GM18907 (cell line): ENCODE data around the gene CSNK2B.
A peak's percentile ranks its signal among the peaks of the same experiment; 100 is the strongest.

Experiments used
- ATAC-seq: cut with Tn5 transposase; IDR thresholded peaks from one replicate; pipeline ENCODE4 v1.9.1; 2021; ENCODE audit warnings: mild to moderate bottlenecking, moderate library complexity; ENCODE audit not compliant: unreplicated experiment

Gene CSNK2B

DNA sequence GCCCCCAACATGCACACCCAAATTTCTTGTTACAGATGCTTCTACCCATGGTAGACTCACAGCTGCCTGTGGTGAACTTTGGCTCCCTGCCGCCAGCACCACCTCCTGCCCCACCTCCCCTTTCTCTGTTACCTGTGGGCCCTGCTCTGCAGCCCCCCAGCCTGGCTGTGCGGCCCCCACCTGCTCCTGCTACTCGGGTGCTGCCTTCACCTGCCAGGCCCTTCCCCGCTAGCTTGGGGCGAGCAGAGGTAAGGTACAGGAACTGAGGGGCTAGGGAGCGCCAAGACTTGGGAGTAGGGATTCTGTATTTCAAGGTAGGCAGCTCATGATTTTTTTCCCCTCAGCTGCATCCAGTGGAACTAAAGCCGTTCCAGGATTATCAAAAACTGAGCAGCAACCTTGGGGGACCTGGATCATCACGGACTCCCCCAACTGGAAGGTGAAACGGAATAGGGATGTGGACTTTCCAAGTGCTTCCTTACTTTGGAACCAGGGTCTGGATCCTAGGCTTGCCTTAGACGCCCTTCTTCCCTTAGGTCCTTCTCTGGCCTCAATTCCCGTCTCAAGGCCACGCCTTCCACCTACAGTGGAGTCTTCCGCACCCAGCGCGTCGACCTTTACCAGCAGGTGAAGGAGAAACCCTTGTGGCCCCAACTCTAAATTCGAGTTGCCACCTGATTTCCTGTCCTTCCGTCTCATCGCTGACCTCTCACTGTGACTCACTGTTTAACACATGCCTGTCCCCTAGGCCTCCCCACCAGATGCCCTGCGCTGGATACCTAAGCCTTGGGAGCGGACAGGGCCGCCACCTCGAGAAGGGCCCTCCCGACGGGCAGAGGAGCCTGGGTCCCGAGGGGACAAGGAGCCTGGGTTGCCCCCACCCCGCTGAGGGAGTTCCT, 28.9 kb upstream of the CSNK2B start:
- ATAC-seq = no peak

DNA sequence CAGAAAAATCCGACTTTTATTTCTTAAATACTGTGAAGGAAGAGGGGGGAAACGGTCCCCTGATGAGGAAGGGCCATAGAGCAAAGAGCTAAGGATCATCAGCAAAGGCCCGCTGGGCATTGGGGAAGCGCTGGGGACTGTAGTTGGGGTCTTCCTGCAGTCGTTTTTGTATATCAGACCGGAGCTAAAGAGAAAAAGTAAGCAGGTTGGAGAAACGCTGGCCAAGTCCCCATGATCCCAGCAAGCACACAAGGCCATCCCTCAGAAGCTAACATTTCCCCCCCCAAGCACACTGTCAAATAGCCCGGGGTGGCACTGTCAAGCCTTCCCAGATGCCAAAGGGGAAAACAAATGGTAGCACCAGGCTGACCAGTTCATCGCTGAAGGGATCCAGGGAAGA, 26.8 kb upstream of the CSNK2B start:
- ATAC-seq = no peak

DNA sequence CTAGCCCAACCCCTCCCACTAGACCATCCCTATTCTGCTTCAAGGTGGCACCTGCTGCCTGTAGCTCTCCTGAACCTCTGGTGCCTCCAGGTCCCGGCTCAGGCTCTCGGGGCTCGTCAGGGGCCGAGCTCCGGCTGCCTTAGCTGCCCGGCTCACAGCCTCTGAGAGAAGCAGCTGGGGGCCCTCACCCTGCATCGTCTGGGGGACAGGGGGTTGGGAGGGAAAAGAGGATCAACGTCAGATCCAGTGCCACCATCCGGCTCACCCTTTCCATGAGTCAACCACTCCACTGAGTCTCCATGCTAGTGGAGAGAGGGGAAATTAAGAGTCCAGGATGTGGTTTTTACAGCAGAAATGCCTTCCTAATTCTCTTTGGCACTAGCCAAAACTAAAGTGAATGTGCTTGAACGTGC, 26.4 kb upstream of the CSNK2B start:
- ATAC-seq = no peak

DNA sequence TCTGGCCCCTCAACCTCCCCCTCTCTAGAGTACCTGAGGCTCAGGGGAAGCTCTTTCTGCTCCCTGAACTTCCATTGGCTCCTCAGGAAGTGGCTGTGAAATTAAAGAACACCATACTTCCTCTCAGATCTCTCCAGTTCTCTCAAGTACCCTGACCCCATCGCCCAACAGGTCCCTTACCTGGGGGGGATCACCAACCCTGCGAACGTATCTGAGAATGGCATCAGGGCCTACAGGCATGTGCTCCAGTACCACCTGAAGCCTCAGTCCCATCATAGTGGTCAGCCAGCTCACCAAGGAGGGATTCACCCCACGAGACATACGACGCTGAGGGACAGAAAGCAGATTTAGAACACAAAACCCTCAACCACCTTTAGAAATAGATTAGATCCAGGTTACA, 25.3 kb upstream of the CSNK2B start:
- no peak for ATAC-seq

DNA sequence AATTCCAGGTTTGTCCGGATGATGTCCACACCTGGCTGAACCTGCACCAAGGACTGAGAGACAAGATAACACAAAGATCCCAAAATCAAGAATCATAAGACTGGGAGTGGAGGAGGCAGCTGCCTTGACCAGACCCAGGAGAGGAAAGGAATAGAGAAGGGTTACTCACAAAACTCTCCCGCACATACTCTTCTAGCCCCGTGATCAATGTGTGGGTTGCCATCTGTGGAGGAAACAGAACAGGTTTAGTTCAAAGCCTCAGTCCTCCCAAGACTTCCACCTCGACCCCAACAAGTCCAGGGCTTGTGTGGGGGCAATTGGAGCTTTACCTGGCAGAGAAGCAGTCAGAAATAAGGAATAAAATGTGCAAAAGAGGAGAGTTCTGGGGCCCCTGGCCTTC, 24.5 kb upstream of the CSNK2B start:
- ATAC-seq = no peak

DNA sequence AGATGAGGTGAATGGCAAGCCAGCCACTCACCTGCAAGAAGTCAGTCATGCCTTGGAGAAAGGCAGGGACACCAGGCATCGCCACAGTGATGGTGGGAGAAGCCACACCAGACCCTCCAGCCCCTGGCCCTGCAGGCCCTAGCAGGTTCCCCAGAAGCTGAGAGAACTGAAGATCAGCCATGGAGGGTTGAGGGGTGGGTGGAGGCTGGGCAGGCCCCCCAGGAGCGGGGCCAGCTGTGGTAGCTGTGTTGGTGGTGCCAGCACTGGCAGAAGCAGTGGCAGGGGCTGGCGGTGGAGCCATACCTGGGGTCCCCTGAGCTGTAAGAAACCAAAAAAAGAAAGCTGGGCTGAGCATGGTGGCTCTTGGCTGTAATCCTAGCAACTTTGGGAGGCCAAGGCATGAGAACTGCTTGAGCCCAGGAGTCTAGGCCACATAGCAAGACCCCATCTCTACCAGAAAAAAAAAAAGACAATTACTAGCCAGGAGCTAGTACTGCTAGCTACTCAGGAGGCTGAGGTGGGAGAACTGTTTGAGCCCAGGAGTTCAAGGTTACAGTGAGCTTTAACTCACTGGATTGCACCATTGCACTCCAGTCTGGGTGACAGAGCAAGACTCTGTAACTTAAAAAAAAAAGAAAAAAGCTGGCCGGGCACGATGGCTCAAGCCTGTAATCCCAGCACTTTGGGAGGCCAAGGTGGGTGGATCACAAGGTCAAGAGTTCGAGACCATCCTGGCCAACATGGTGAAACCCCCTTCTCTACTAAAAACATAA, 22.9 kb upstream of the CSNK2B start:
- ATAC-seq = no peak

DNA sequence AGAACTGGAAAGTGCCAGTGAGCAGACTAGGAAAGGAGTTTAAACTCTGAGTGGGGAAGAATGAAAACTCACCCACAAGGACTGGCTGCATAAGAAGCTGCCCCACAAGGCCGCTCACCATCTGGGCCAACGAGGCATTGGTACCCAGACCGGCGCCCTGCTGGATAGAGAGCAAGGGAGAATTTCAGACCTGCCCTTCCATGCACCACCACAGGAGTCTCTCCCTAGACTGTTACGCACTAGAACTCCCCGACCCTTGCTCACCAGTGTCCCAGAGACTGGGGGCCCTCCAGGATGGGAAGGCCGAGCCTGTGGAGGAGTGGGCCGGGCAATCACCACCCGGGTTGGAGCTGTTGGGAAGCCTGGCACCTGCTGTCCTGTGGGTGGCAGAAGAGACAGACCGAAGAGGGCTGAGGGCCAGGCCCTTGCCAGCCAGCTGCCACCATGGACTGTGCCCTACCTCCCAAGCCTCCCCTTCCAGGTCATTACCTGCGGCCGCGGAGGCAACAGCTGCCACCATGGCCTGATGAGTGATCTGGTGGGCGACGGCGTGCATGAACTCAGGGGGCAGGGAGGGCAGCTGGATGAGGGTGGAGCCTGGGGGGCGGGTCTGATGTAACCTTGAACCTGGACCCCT, 21.9 kb upstream of the CSNK2B start:
- no peak for ATAC-seq

DNA sequence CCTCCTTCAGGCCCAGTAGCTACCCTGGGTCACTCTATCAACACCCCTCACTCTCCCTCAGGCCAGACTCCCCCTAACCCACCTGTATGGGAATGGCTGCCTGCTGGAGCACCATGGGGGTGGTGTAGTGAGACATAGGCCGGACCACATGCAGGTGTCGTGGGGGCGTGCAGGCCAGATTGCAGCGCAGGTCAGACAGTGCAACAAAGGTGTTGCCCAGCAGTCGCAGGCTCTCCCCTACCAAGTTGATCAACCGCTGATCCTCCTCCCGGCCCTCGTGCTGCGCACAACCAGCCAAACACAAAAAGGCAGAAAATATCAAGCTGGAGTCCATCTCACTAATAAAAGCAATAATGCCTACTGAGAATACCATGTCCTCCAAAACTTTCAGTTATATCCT, 20.6 kb upstream of the CSNK2B start:
- no peak for ATAC-seq

DNA sequence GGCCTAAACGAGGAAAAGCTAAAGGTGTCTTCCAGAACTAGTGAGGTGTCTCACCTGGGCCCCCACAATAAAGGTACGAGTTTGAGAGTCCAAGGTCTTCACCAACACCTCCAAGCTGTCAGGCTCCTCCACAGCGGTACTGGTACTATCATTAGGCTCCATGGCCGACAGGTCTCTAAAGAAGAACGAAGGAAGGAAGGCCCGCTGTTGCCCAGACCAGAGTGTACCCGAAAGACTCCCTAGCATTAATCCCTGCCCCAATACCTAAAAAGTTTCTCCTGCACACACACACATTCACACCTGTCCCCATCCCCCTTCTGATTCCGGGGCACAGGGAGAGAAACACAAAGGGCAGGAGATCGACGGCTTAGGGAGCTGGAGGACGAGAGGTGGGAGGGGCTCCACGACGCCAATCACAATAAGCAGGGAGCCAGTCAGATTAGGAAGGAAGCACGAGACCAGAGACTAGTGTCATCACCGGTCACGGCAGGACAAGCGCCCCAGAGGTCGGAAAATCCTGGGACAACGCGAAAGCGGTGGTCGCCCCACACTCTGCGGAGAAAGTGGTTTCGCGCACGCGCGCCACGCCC, 14.2 kb upstream of the CSNK2B start:
- ATAC-seq = peak; percentile 36

DNA sequence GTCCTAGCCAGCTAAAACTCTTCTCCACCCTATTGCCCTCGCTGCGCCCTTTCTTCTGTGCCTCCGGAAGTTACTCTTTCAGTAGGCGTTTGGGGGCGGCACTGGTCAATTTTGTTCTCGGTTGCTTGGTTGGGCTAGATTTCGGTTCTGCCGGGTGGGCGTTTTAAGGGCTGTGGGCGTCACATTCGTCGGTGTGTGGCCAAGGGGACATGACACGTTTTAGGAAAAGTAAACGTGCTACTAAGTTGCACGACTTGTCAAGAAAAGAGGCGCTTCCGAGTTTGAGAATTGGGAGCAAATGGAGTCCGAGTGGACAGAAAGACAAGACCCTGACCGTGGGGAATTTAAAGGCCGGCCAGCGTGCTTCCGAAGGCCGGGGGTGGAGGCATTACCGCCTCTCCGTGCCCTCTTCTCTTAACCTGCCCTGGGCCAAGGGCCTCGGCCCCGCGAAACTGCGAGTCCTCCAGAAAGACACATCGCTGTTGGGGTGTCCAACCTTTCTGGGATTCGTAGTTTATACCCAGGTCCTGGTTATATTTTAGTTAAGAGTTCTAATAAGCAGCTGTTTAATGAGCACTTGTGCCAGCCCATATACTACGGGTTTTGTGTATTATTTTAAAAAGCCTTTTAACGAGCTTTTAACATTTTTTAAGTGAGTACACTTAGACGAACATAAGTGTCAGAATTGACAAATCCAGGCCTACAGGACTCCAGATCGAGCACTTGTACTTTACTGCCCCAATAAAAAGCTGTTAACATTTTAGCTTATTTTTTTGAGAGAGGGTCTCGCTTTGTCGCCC, 12.8 kb upstream of the CSNK2B start:
- peak; percentile 58 for ATAC-seq

DNA sequence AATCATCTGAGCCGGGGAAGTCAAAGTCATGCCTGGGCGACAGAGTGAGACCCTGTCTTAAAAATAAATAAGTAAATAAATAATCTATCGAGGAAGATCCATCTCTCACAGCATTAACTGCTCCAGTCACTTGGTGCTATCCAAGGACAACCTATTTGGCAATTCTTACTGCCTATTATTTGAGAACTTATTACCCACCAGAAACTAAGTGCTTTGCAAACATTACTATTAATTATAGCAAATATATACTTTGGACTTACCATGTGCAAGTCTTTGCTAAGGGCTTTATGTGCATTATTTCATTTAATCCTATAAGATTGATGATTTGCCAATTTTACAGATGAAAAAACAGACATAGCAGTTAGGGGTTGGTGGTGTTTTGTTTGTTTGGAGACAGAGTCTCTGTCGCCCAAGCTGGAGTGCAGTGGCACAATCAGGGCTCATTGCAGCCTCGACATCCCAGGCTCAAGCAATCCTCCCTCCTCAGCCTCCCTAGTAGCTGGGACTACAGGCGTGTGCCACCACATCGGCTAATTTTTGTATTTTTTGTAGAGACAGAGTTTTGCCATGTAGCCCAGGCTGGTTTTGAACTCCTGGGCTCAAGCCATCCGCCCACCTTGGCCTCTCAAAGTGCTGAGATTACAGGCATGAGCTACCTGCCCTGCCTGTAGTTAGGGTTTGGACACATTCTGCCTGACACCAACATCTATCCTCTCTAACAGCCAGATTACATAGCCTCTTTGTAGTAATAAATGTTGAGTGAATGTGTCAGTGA, 11.1 kb upstream of the CSNK2B start:
- ATAC-seq = no peak

DNA sequence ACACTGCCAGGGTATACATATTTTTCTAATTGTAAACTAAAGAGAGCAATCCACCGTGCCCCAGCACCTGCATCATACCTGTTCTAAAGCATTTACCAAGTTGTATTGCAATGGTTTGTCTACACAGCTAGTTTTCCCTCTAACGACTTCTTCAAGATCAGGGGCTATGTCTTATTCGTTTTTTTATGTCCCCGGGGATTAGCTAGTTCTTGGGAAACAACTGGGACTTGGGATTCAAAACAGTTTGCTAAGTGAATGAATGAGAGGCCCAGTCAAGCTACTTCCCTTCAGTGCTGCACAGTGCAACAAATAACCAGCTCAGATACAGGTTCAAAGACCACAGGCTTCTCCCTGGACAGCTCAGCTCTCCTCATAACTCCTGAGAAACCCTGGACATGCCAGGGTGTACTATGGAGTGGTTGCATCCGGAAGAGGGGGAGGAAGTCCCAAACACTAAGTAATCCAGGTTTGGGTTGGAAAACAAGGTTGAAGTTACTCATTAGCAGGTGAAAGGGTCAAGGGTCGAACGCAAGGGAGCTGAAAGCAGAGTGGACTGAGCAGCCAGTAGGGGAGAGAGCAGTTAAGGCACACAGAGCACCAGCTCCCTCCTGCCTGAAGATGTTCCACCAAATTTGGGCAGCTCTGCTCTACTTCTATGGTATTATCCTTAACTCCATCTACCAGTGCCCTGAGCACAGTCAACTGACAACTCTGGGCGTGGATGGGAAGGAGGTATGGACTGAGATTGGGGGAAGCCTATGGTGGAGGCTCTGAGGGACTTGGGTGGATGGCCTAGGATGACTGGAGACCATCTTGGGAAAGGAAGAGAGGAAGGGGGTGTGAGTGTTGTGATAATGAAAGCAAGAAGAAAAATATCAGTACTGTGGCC, 10.3 kb upstream of the CSNK2B start, which contains the start of gene APOM:
APOM (plus strand) TSS at position 546 of the 889 bp plus-strand sequence; CDS start at position 619, 73 bp downstream.
- no peak for ATAC-seq

DNA sequence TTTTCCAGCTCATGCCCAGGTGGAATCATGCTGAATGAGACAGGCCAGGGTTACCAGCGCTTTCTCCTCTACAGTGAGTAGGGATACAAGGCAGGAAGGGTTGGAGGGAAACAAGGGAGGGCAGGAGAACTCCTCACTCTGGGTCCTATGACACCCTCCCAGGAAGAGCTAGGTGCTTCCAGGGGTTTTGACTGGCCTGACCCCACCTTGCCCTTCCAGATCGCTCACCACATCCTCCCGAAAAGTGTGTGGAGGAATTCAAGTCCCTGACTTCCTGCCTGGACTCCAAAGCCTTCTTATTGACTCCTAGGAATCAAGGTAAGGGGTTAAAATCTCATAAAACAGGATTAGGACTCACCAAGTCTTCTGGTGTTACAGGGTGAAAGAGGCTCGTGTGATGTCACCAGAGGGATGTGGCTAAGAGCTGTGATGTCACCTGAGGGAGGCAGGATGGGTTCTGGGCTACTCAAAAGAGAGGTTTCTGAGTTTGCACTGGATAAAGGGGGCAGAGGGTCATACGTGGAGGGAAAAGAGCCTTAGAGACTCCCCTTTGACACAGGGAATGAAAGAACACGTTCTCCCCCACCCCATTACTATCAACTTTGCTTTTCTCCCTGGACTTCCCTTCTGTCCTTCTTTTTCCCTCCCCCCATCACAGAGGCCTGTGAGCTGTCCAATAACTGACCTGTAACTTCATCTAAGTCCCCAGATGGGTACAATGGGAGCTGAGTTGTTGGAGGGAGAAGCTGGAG, 8.3 kb upstream of the CSNK2B start:
- ATAC-seq = no peak

DNA sequence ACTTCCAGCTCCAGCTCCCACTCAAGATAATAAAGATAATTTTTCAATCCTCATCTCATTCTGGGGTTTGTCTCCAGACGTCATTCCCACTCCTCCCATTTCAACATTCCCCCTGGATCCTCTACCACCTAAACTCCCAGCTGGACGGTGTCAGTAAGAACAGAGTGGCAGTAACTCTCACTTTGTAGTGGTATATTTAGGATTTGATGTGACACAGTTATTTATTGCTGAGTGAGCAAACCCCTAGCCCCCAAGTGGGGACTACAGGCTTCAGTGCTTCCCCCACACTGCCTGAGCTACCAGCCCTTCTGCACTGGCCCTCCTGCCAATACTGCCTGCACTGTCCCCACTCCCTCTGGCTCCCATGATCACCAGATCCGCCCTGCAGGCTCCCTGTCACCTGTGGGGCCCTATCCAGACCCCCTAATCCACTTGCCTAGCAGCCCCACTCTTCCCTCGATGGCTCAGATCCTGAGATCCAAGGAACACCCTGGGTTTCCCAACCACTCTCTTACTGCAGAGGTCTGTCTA, 7.7 kb upstream of the CSNK2B start:
- ATAC-seq = no peak

DNA sequence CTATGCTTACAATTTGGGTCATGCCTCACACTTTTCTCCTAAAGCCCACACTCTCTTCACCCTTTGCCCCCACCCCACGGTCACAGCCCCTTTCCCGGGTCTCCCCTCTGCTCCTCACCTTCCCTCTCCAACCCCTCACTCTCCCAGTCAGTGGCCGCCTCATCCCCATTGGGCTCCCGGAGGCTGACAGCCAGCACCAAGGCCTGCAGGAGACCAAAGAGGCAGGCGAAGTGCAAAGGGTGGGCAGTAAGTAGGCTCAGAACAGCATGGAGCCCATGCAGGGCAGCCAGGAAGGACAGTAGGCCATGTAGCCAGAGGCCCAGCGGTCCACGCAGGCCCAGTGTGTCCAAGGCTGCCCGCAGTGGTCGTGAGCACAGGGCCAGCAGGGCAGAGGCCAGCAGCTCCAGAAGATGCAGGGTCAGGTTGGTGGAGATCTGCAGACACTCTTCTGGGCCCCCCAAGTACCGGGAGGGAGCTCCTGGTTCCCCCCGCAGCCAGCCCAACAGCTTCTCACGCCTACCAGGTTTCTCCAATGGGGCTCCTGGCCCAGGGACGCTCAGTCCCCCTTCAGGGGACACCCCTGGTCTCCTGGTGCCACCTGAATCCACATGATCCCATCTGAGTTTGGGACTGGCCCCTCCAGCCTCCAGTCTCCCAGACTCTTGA, 6.8 kb upstream of the CSNK2B start:
- ATAC-seq = no peak

DNA sequence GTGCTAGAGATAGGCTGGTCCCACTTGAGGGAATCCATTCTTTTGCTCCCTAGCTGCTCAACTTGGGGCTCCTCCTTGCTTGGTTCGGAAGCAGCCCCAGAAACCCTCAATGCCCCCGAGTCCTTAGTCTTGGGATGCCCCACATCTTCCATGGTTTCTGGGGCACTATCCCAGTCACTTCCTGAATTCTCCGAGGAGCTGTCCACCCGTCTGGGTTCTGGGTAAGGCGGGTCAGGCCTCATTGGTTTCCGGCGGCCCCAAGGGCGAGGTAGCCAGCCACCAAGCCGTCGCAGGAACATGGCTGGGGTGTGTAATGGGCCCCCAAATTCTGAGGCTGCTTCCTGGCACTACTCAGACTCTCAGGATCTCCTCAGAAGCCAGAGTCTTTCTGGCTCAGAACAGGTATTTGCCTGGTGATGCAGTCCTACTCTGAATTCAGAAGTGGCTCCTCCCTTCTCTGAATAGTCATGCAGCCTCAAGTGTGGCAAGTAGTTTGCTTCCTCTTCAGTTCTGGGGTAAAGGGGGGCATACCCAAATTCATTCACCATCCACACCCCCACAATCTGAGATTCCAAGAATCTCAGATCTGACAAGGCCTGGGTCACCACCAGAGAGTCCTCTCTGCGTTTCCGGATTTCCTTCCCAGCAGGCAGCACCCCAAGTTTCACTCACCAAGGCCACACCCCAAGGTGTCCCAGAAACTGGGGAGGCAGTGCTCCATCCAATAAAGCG, 6.1 kb upstream of the CSNK2B start:
- ATAC-seq = no peak
